Measurements from ENCODE around the gene FAM174B. TPM values are rescaled to one million over a fixed set of nuclear protein-coding genes. Genes with fewer than 3 reads are reported as not detected.

FAM174B gene
- total RNA-seq, 1 experiment from 2014 or later: 0.30 TPM

GRCh38 chr15:92645051-92645631 is 10.4 kb downstream of the FAM174B start (continued):
- no peak for TF ChIP-seq REST (IDR thresholded peaks at IDR 0.05; ENCODE audit: low read depth)
- no peak for TF ChIP-seq EZH2phosphoT487 (IDR thresholded peaks at IDR 0.05; ENCODE audit: borderline replicate concordance)
- TF ChIP-seq RAD21 (IDR thresholded peaks at IDR 0.05; ENCODE audit: low read depth): no peak
- no peak for TF ChIP-seq EGR1 (IDR thresholded peaks at IDR 0.05; ENCODE audit: low read depth)
- TF ChIP-seq SIN3A (IDR thresholded peaks at IDR 0.05; ENCODE audit: low read depth): no peak

GRCh38 chr15:92643849-92644815 is 11.4 kb downstream of the FAM174B start:
- intact Hi-C loops (cut with micrococcal nuclease): no loop called here
- Histone ChIP-seq H3K27me3 (ENCODE audit: insufficient read depth, low read length) (no peaks in the 10 kb centered on the region), H3K4me1 (ENCODE audit: control insufficient read depth in 1 of 2, insufficient read depth in 2 of 2, low read length in 2 of 2) (no peaks in the 10 kb centered on the region), H3K79me2 (ENCODE audit: insufficient read depth, low read length) (no peaks in the 10 kb centered on the region), H2AFZ (ENCODE audit: low read depth, low read length, poor library complexity, severe bottlenecking) (no peak overlapping the region), H3K4me3 (replicated peaks in 1 of 2; ENCODE audit: low read depth in 1 of 2, low read length in 2 of 2) (no peak overlapping the region), H3K9me2 (ENCODE audit: insufficient read depth) (no peaks in the 10 kb centered on the region), H3K27ac (ENCODE audit: low read depth, low read length) (no peak overlapping the region), H3K36me3 (ENCODE audit: control insufficient read depth in 1 of 2, insufficient read depth in 2 of 2, low read length in 2 of 2) (no peaks in the 10 kb centered on the region), H4K20me1 (ENCODE audit: insufficient read depth) (no peaks in the 10 kb centered on the region), H3K9ac (ENCODE audit: low read length) (no peak overlapping the region), H3K9me3 (ENCODE audit: control insufficient read depth in 1 of 2, insufficient read depth in 1 of 2, low read depth in 1 of 2, low read length in 2 of 2) (no peaks in the 10 kb centered on the region), H3K4me2 (ENCODE audit: low read length) (no peak overlapping the region)
- no peak for TF ChIP-seq MAX (IDR thresholded peaks at IDR 0.05)
- no peak for TF ChIP-seq POLR2A (IDR thresholded peaks at IDR 0.05; ENCODE audit: borderline replicate concordance, extremely low read depth, insufficient read depth, insufficient read length)
- no peak for TF ChIP-seq CBX3 (IDR thresholded peaks at IDR 0.05; ENCODE audit: low read depth)
- TF ChIP-seq ZFX (IDR thresholded peaks at IDR 0.05): no peak
- no peak for TF ChIP-seq TCF7L2 (IDR thresholded peaks at IDR 0.05; ENCODE audit: borderline replicate concordance, extremely low read depth, insufficient read depth, insufficient read length)
- ChIA-PET POLR2A (no interaction called here), RAD21 (ENCODE audit: low non-redundant PET in 1 of 2, low total read pairs in 2 of 2, uncharacterized antibody in 2 of 2, unreplicated experiment in 2 of 2) (no interaction called here), CTCF (no interaction called here)
- no TSS peak for BruUV-seq (replicated peaks)
- ATAC-seq (no peak), DNase-seq (ENCODE audit: low read depth, low spot score) (no peak)

All from HCT116 (cell line).